SK-N-SH (cell line): ENCODE results near the gene ZNF134. TPM values are rescaled to one million over a fixed set of nuclear protein-coding genes. Genes with fewer than 3 reads are reported as not detected.

Source experiments
- CTCF ChIA-PET: fragments of 300-600, 350-600 bp; formaldehyde crosslinking; extraction: SDS; loops from one replicate; lab custom pipeline; 2021; lab: Yijun Ruan, JAX
- POLR2A ChIA-PET: fragments of 350-600 bp; sonication (Branson Sonifier 250); formaldehyde crosslinking; extraction: SDS; loops from one replicate; lab custom pipeline; 2020; ENCODE audit warnings: antibody characterized with exemption, inconsistent platforms; lab: Yijun Ruan, JAX
- DNase-seq: peaks from one replicate; pipeline ENCODE4 v3.0.0; 2012
- H2AFZ ChIP-seq: fragments of 200-600 bp; sonication (generic); 2 replicates; pipeline ENCODE4 v1.8.1; 2016; ENCODE audit warnings: antibody characterized with exemption, mild to moderate bottlenecking, low read depth
- H3F3A ChIP-seq: fragments of 200-600 bp; sonication (generic); replicated peaks from 2 replicates; pipeline ENCODE3; 2016; ENCODE audit warnings: antibody characterized with exemption, mild to moderate bottlenecking; ENCODE audit not compliant: insufficient read depth
- H3K27ac ChIP-seq, 2 experiments: fragments of 200-500 bp in 1 of 2; fragments of 200-600 bp in 1 of 2; sonication (Bioruptor generic) in 1 of 2; sonication (generic), shearing (Covaris generic) in 1 of 2; 2 replicates each; pipeline versions ENCODE4 v1.5.1 to v1.6.1; 2014 to 2016; ENCODE audit warnings: low read depth in 2 of 2, inconsistent platforms in 1 of 2, low read length in 1 of 2, mild to moderate bottlenecking in 1 of 2, mixed read lengths in 1 of 2
- H3K27me3 ChIP-seq: fragments of 200-600 bp; sonication (generic), shearing (Covaris generic); 2 replicates; pipeline ENCODE4 v1.6.1; 2016; ENCODE audit warnings: mixed run types; ENCODE audit not compliant: insufficient read depth
- H3K36me3 ChIP-seq, 2 experiments: fragments of 200-500 bp in 1 of 2; fragments of 200-600 bp in 1 of 2; sonication (Bioruptor generic) in 1 of 2; sonication (generic) in 1 of 2; replicated peaks in 1 of 2; 2 replicates each; pipeline versions ENCODE3 to v1.5.1; 2014 to 2016; ENCODE audit warnings: low read length in 1 of 2, mild to moderate bottlenecking in 1 of 2; ENCODE audit not compliant: insufficient read depth in 2 of 2, control insufficient read depth in 1 of 2
- H3K4me1 ChIP-seq, 2 experiments: fragments of 200-500 bp in 1 of 2; fragments of 200-600 bp in 1 of 2; sonication (Bioruptor generic) in 1 of 2; sonication (generic), shearing (Covaris generic) in 1 of 2; 2 replicates each; pipeline versions ENCODE4 v1.5.1 to v1.6.1; 2014 to 2016; ENCODE audit warnings: low read depth in 1 of 2, low read length in 1 of 2, mixed run types in 1 of 2; ENCODE audit not compliant: insufficient read depth in 2 of 2, control insufficient read depth in 1 of 2
- H3K4me2 ChIP-seq: fragments of 200-600 bp; sonication (generic), shearing (Covaris generic); 2 replicates; pipeline ENCODE4 v1.6.1; 2017; ENCODE audit warnings: mixed run types
- H3K4me3 ChIP-seq, 2 experiments: fragments of 200-500 bp in 1 of 2; fragments of 200-600 bp in 1 of 2; sonication (Bioruptor generic) in 1 of 2; sonication (generic), shearing (Covaris generic) in 1 of 2; 2 replicates each; pipeline versions ENCODE4 v1.5.1 to v1.8.1; 2014 to 2016; ENCODE audit warnings: low read depth in 2 of 2, inconsistent platforms in 1 of 2, low read length in 1 of 2, mild to moderate bottlenecking in 1 of 2, mixed read lengths in 1 of 2, moderate library complexity in 1 of 2
- H3K79me2 ChIP-seq: fragments of 200-600 bp; sonication (generic); 2 replicates; pipeline ENCODE4 v1.8.1; 2017; ENCODE audit warnings: mild to moderate bottlenecking; ENCODE audit not compliant: insufficient read depth
- H3K9ac ChIP-seq: fragments of 200-600 bp; sonication (generic); 2 replicates; pipeline ENCODE4 v1.6.1; 2017; ENCODE audit warnings: mixed run types
- H3K9me2 ChIP-seq: fragments of 200-600 bp; sonication (generic); 2 replicates; pipeline ENCODE4 v1.6.1; 2017; ENCODE audit warnings: mixed run types
- H3K9me3 ChIP-seq: fragments of 200-600 bp; sonication (generic); 2 replicates; pipeline ENCODE4 v1.6.1; 2017; ENCODE audit warnings: mixed run types, mild to moderate bottlenecking, moderate library complexity
- H4K20me1 ChIP-seq: fragments of 200-600 bp; sonication (generic); 2 replicates; pipeline ENCODE4 v1.6.1; 2017; ENCODE audit warnings: mild to moderate bottlenecking, mixed run types; ENCODE audit not compliant: insufficient read depth
- CTCF ChIP-seq: fragments of 200-600 bp; sonication (generic); IDR thresholded peaks from 2 replicates; pipeline ENCODE4 v1.6.1; 2017; ENCODE audit warnings: antibody characterized with exemption, mild to moderate bottlenecking, moderate library complexity
- EP300 ChIP-seq, 2 experiments: IDR thresholded peaks; 2 replicates each; pipeline versions ENCODE4 v1.4.0 to v1.6.1; 2012; ENCODE audit warnings: borderline replicate concordance in 1 of 2, low read depth in 1 of 2, low read length in 1 of 2
- EZH2phosphoT487 ChIP-seq: fragments of 200-600 bp; sonication (generic); IDR thresholded peaks from 2 replicates; pipeline ENCODE4 v1.6.1; 2017; ENCODE audit warnings: low read depth, mixed run types, mild to moderate bottlenecking, antibody characterized with exemption, moderate library complexity, borderline replicate concordance
- FOXM1 ChIP-seq: IDR thresholded peaks from 2 replicates; pipeline ENCODE4 v1.4.0; 2012; ENCODE audit warnings: low read depth, mild to moderate bottlenecking
- GABPA ChIP-seq: IDR thresholded peaks from 2 replicates; pipeline ENCODE4 v1.4.0; 2012; ENCODE audit warnings: low read depth, mild to moderate bottlenecking
- GATA2 ChIP-seq: sonication (generic); formaldehyde crosslinking; IDR thresholded peaks from 2 replicates; pipeline ENCODE4 v1.5.0; 2020; ENCODE audit warnings: mild to moderate bottlenecking, missing genetic modification reagents
- IRF3 ChIP-seq: fragments of 150-350 bp; IDR thresholded peaks from 2 replicates; pipeline ENCODE4 v1.6.1; 2016; ENCODE audit warnings: mild to moderate bottlenecking, low read depth, low read length
- JUND ChIP-seq: IDR thresholded peaks from 2 replicates; pipeline ENCODE4 v1.4.0; 2012
- MEF2A ChIP-seq: IDR thresholded peaks from 2 replicates; pipeline ENCODE4 v1.4.0; 2012; ENCODE audit warnings: low read depth, borderline replicate concordance
- NFIC ChIP-seq: IDR thresholded peaks from 2 replicates; pipeline ENCODE4 v1.4.0; 2012; ENCODE audit warnings: borderline replicate concordance
- RCOR1 ChIP-seq: fragments of 150-350 bp; IDR thresholded peaks from 2 replicates; pipeline ENCODE4 v1.6.1; 2017; ENCODE audit warnings: antibody characterized with exemption, low read length
- REST ChIP-seq: IDR thresholded peaks from 2 replicates; pipeline ENCODE4 v1.6.1; 2012; ENCODE audit warnings: mild to moderate bottlenecking, low read depth, low read length, moderate library complexity
- RXRA ChIP-seq: IDR thresholded peaks from 2 replicates; pipeline ENCODE4 v1.4.0; 2012; ENCODE audit warnings: low read depth, mild to moderate bottlenecking, borderline replicate concordance
- TEAD4 ChIP-seq: IDR thresholded peaks from 2 replicates; pipeline ENCODE4 v1.4.0; 2012; ENCODE audit warnings: mild to moderate bottlenecking, borderline replicate concordance; ENCODE audit not compliant: insufficient read depth
- ZBTB33 ChIP-seq: IDR thresholded peaks from 2 replicates; pipeline ENCODE4 v1.4.0; 2012; ENCODE audit warnings: low read depth, borderline replicate concordance
- WGBS: methylation state at CpG from one replicate; pipeline ENCODE4 v1.1.6; 2017; ENCODE audit warnings: low lambda C conversion rate; 5-methylcytosine and 5-hydroxymethylcytosine counted together
- polyA plus RNA-seq, 3 experiments: library from polyadenylated mRNA; depleted of rRNA; stranded (reverse); fragments of >200 nt; gene quantifications; 2 replicates each; pipeline ENCODE4 v1.2.3, GENCODE V29; 2012

The ZNF134 gene
- polyA plus RNA-seq, 1 of the 3 experiments (the other 2 are of a cell fraction), result 9.8 TPM

GRCh38 chr19:57611113-57611512, 2.9 kb upstream of the ZNF134 start:
- H3K4me3 ChIP-seq, result no peak overlapping the region
- no peak for TF ChIP-seq CTCF
- no peak for TF ChIP-seq JUND
- no peak for TF ChIP-seq IRF3
- TF ChIP-seq RXRA, result no peak
- TF ChIP-seq RCOR1, result no peak
- no peak for TF ChIP-seq GABPA
- no peak for TF ChIP-seq MEF2A
- no peak for TF ChIP-seq EZH2phosphoT487
- no peak for TF ChIP-seq TEAD4
- TF ChIP-seq REST, result no peak
- TF ChIP-seq ZBTB33, result no peak
- no peak for TF ChIP-seq FOXM1
- no peak for TF ChIP-seq EP300 (IDR thresholded peaks at IDR 0.05; ENCODE audit: borderline replicate concordance in 1 of 2, low read depth in 1 of 2, low read length in 1 of 2)
- TF ChIP-seq GATA2 (CRISPR knock-in tag), result no peak
- no peak for TF ChIP-seq NFIC
- TF ChIP-seq, all 33 proteins: peak for 0
- H3K27ac ChIP-seq, result no peak overlapping the region
- H3K4me2 ChIP-seq, result no peak overlapping the region
- no peak overlapping the region for H2AFZ ChIP-seq
- DNase-seq, result no peak
- 94% methylated on average over 4 of the region's 4 CpGs for WGBS
- no peaks in the 10 kb centered on the region; a peak in 1 of 4 replicates for H3K4me1 ChIP-seq
- no peaks in the 10 kb centered on the region for H3F3A ChIP-seq
- H3K27me3 ChIP-seq, result no peaks in the 10 kb centered on the region
- H4K20me1 ChIP-seq, result no peaks in the 10 kb centered on the region
- peaks cover 21% of the 10 kb centered on the region for H3K79me2 ChIP-seq
- H3K9ac ChIP-seq, result no peak overlapping the region
- H3K36me3 ChIP-seq, result peaks cover 8 to 35% of the 10 kb centered on the region in 2 experiments
- no peaks in the 10 kb centered on the region for H3K9me3 ChIP-seq
- no peaks in the 10 kb centered on the region for H3K9me2 ChIP-seq
- ChIA-PET POLR2A (no interaction called here), CTCF (interaction anchor here (2.4 kb wide), 1 partner anchor 10 kb away, joined by 6 read pairs; no protein-coding TSS in a partner anchor)
